Lung (tissue), 16 donors: Measurements from ENCODE around the gene SLC25A41. TPM values are rescaled to one million over a fixed set of nuclear protein-coding genes. Genes with fewer than 3 reads are reported as not detected.

ENCODE experiments used
- ATAC-seq: fragments of 200-7000 bp; cut with Tn5 transposase; one replicate; pipeline ENCODE4 v1.9.1; 2020; ENCODE audit warnings: moderate number of reproducible peaks; ENCODE audit not compliant: insufficient read depth, low FRiP score
- DNase-seq, 3 donors: peaks; one replicate each; pipeline ENCODE4 v3.0.0-alpha.2; 2013 to 2017
- H3K27ac ChIP-seq, 2 donors: one replicate each; pipeline ENCODE4 v1.5.1; 2013; ENCODE audit warnings: mild to moderate bottlenecking in 2 of 2, moderate library complexity in 2 of 2, control low read depth in 1 of 2, inconsistent platforms in 1 of 2, low read depth in 1 of 2, low read length in 1 of 2
- H3K27me3 ChIP-seq, 3 donors: one replicate each; pipeline ENCODE4 v1.5.1; 2013; ENCODE audit warnings: low read length in 2 of 3; ENCODE audit not compliant: control insufficient read depth in 3 of 3, insufficient read depth in 3 of 3
- H3K36me3 ChIP-seq, 4 donors: one replicate each; pipeline ENCODE4 v1.5.1; 2013; ENCODE audit warnings: low read length in 4 of 4, mild to moderate bottlenecking in 1 of 4, moderate library complexity in 1 of 4; ENCODE audit not compliant: control insufficient read depth in 4 of 4, insufficient read depth in 4 of 4
- H3K4me1 ChIP-seq, 5 donors: one replicate each; pipeline ENCODE4 v1.5.1; 2013; ENCODE audit warnings: low read length in 5 of 5, mild to moderate bottlenecking in 2 of 5, moderate library complexity in 1 of 5; ENCODE audit not compliant: control insufficient read depth in 5 of 5, insufficient read depth in 5 of 5
- H3K4me3 ChIP-seq: one replicate; pipeline ENCODE4 v1.5.1; 2013; ENCODE audit warnings: mild to moderate bottlenecking, control low read depth, moderate library complexity
- H3K9ac ChIP-seq, 2 donors: one replicate each; pipeline ENCODE4 v1.5.1; 2013; ENCODE audit warnings: low read length in 2 of 2, control low read depth in 1 of 2; ENCODE audit not compliant: insufficient read depth in 1 of 2
- H3K9me3 ChIP-seq, 4 donors: one replicate each; pipeline ENCODE4 v1.5.1; 2013; ENCODE audit warnings: low read length in 3 of 4, mild to moderate bottlenecking in 1 of 4, moderate library complexity in 1 of 4; ENCODE audit not compliant: control insufficient read depth in 4 of 4, insufficient read depth in 3 of 4
- WGBS, 2 donors: extraction: QIAGEN DNeasy Blood & Tissue Kit; methylation state at CpG; one replicate each; pipeline ENCODE4 v1.1.7; 2013; 5-methylcytosine and 5-hydroxymethylcytosine counted together
- long read RNA-seq, 5 donors: transcript quantifications; one replicate each; lab custom pipeline, GENCODE V29; 2026
- polyA plus RNA-seq, 2 donors: library from polyadenylated mRNA; stranded (reverse); fragments of 200-250 nt; gene quantifications; one replicate each; pipeline ENCODE4 v1.2.1, GENCODE V29; 2013
- total RNA-seq, 2 donors: library from RNA; depleted of rRNA in 1 of 2; stranded (reverse); fragments of >200 nt in 1 of 2; gene quantifications; one replicate each; pipeline ENCODE4 v1.2.1, GENCODE V29; 2014 to 2021
- TF ChIP-seq, protein P1 (sequence below): IDR thresholded peaks from 2 replicates; pipeline ENCODE4 v1.5.1; 2012; ENCODE audit warnings: mild to moderate bottlenecking; ENCODE audit errors: control extremely low read depth, extremely low read depth
- donor health status: control.
- donor health status: control.
- donor health status: Bipolar disorder and iron deficiency.
- donor health status: healthy.
- donor health status: DM: yes; HTN: yes; CAD: no.

The SLC25A41 gene
- total RNA-seq (under 1 TPM in 1 of 2 donors, not detected in 1; 0.28 TPM), polyA plus RNA-seq (under 1 TPM; 0.10 to 0.43 TPM)
- long read RNA-seq, donor 1 = 0 reads
- long read RNA-seq, donor 2 = 0 reads
- long read RNA-seq, donor 3 = 0 reads
- long read RNA-seq, donor 4 = 0 reads
- long read RNA-seq, donor 5 = 0 reads

- ATAC-seq (no peak), DNase-seq (no peak)
- Histone ChIP-seq H3K27me3 (no peaks in the 10 kb centered on the region), H3K27ac (no peak within 1 kb of the TSS), H3K4me3 (no peak within 1 kb of the TSS), H3K36me3 (no peaks in the 10 kb centered on the region), H3K4me1 (no peaks in the 10 kb centered on the region), H3K9ac (no peak within 1 kb of the TSS), H3K9me3 (no peaks in the 10 kb centered on the region)
- TF ChIP-seq, protein P1, sequence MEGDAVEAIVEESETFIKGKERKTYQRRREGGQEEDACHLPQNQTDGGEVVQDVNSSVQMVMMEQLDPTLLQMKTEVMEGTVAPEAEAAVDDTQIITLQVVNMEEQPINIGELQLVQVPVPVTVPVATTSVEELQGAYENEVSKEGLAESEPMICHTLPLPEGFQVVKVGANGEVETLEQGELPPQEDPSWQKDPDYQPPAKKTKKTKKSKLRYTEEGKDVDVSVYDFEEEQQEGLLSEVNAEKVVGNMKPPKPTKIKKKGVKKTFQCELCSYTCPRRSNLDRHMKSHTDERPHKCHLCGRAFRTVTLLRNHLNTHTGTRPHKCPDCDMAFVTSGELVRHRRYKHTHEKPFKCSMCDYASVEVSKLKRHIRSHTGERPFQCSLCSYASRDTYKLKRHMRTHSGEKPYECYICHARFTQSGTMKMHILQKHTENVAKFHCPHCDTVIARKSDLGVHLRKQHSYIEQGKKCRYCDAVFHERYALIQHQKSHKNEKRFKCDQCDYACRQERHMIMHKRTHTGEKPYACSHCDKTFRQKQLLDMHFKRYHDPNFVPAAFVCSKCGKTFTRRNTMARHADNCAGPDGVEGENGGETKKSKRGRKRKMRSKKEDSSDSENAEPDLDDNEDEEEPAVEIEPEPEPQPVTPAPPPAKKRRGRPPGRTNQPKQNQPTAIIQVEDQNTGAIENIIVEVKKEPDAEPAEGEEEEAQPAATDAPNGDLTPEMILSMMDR = no peak
- WGBS, 2 donors = 91% methylated on average over 10 of the region's 10 CpGs
Measured at GRCh38 chr19:6433663-6434062, at the start of gene SLC25A41. Gene SLC25A41, minus strand, starts transcription at chr19:6433763. Its CDS starts 70 bp downstream, at chr19:6433693.

DNA sequence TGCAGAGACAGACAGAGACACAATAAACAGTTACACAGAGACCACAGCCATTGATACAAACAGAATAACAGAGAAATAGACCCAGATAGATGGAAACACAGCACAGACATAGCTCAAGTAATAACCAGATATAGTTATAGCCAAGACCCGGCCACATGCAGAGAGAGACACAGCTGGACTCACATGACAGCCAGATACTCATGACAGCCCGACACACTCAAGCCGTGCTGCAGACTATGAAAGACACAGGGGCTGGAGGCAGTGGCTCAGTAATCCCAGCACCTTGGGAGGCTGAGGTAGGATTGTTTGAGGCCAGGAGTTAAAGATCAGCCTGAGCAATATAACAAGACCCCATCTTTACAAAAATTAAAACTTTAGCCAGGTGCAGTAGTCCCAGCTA is 49.7 kb upstream of the SLC25A41 start:
- TF ChIP-seq, protein P1 = no peak
- Histone ChIP-seq H3K27ac (no peak overlapping the region), H3K4me3 (no peak overlapping the region), H3K9me3 (peaks cover 0 to 2% (median 0%) of the 10 kb centered on the region in 4 donors), H3K9ac (no peak overlapping the region), H3K36me3 (no peaks in the 10 kb centered on the region), H3K4me1 (no peaks in the 10 kb centered on the region), H3K27me3 (peaks cover 0 to 3% (median 0%) of the 10 kb centered on the region in 3 donors)
- 66 to 93% methylated on average over 3 of the region's 3 CpGs for WGBS, 2 donors
- DNase-seq (peak in 2 of 3 donors; percentile 31 to 47), ATAC-seq (no peak)

DNA sequence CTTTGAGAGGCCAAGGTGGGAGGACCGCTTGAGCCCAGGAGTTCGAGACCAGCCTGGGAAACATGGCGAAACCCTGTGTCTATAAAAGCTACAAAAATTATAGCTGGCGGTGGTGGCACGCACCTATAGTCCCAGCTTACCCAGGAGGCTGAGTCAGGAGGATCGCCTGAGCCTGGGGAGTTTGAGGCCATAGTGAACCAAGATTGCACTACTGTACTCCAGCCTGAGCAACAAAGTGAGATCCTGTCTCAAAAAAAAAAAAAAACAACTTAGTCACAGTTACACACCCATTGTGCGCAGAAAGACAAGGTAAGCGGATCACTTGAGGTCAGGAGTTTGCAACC is 48.8 kb upstream of the SLC25A41 start:
- ATAC-seq = no peak
- H3K36me3 ChIP-seq = no peaks in the 10 kb centered on the region
- H3K4me1 ChIP-seq = no peaks in the 10 kb centered on the region
- H3K9ac ChIP-seq = no peak overlapping the region
- peaks cover 0 to 2% (median 0%) of the 10 kb centered on the region in 4 donors for H3K9me3 ChIP-seq
- no peak overlapping the region for H3K4me3 ChIP-seq
- WGBS, 2 donors = 92 to 93% methylated on average over 8 of the region's 8 CpGs
- no peak for DNase-seq
- H3K27me3 ChIP-seq = peaks cover 0 to 3% (median 0%) of the 10 kb centered on the region in 3 donors
- TF ChIP-seq, protein P1 = no peak
- peak overlapping the region in 1 of 2 donors; percentile 64 for H3K27ac ChIP-seq
